ENCODE data around the gene PTGFRN.

Gene PTGFRN

DNA sequence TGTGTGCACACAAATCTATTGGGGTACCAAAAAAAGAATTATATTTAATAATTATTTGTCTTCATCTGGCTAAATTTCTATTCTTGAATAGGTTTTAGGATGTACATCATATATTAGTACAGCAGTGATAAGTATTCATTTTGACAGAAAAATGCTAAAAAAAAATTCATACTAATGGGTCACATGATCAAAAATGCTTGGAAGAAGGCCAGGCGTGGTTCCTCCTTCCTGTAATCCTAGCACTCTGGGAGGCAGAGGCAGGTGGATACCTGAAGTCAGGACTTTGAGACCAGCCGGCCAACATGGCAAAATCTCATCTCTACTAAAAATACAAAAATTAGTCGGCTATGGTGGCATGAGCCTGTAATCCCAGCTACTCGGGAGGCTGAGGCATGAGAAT, 26.9 kb upstream of the PTGFRN start:
- Histone ChIP-seq H3K9me3 (no peaks in the 10 kb centered on the region), H3K27me3 (no peaks in the 10 kb centered on the region), H3K27ac (no peak overlapping the region), H3K36me3 (no peaks in the 10 kb centered on the region), H3K4me1 (peaks cover 0 to 19% (median 8%) of the 10 kb centered on the region in 4 donors), H3K4me3 (no peak overlapping the region)
- DNase-seq, result no peak
- intact Hi-C loops (cut with DNase I; ENCODE audit: low total_unique reads), result no loop called here
- TF ChIP-seq, protein P1, sequence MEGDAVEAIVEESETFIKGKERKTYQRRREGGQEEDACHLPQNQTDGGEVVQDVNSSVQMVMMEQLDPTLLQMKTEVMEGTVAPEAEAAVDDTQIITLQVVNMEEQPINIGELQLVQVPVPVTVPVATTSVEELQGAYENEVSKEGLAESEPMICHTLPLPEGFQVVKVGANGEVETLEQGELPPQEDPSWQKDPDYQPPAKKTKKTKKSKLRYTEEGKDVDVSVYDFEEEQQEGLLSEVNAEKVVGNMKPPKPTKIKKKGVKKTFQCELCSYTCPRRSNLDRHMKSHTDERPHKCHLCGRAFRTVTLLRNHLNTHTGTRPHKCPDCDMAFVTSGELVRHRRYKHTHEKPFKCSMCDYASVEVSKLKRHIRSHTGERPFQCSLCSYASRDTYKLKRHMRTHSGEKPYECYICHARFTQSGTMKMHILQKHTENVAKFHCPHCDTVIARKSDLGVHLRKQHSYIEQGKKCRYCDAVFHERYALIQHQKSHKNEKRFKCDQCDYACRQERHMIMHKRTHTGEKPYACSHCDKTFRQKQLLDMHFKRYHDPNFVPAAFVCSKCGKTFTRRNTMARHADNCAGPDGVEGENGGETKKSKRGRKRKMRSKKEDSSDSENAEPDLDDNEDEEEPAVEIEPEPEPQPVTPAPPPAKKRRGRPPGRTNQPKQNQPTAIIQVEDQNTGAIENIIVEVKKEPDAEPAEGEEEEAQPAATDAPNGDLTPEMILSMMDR (IDR thresholded peaks at IDR 0.05), result no peak

DNA sequence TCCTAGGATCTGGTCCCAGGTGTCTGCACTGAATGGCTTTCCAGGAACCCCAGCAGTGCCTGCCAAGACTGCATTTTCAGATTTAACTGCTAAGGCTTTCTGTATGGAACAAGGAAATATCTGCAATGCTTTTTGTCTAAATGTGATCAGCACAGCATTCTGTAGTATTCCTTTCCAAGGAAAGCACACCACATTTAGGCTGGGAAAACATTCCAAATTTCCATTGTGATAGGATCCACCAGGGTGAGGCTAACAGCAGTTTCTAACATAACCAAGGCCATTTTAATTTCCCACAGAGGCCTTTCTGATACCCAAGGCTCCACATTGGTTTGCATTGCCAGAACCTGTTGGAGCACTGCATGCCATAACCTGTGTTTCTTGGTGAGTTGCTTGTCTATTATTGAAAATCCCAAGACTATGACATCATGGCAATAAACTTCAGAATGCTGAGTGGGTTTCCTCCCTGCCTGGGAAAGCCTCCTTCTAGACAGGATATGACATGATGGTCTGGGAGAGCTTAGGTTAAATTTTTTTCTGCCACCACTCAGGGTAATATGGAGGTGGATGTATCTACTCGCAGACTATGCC, 23.3 kb upstream of the PTGFRN start:
- H3K27me3 ChIP-seq, result no peaks in the 10 kb centered on the region
- H3K4me1 ChIP-seq, result peaks cover 0 to 5% (median 0%) of the 10 kb centered on the region in 4 donors
- H3K9me3 ChIP-seq, result no peaks in the 10 kb centered on the region
- DNase-seq, result no peak
- TF ChIP-seq, protein P1 (IDR thresholded peaks at IDR 0.05), result no peak
- H3K4me3 ChIP-seq, result no peak overlapping the region
- intact Hi-C loops (cut with DNase I; ENCODE audit: low total_unique reads), result no loop called here
- no peaks in the 10 kb centered on the region for H3K36me3 ChIP-seq
- no peak overlapping the region for H3K27ac ChIP-seq

DNA sequence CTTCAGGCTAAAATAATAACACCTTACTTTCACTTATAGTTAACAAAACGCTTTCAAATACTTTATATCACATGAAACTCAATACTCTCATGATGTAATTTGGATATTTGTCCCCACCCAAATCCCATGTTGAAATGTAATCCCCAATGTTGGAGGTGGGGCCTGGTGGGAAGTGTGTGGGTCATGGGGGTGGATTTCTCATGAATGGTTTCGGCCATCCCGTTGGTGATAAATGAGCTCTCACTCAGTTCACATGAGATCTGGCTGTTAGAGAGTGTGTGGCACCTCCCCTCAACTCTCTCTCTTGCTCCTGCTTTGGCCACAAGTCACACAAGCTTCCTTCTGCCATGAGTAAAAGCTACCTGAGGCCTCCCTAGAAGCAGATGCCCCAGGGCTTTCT, 22.5 kb upstream of the PTGFRN start:
- TF ChIP-seq, protein P1 (IDR thresholded peaks at IDR 0.05), result no peak
- no peak overlapping the region for H3K4me3 ChIP-seq
- H3K4me1 ChIP-seq, result peaks cover 0 to 5% (median 0%) of the 10 kb centered on the region in 4 donors
- H3K27ac ChIP-seq, result no peak overlapping the region
- intact Hi-C loops (cut with DNase I; ENCODE audit: low total_unique reads), result no loop called here
- DNase-seq, result no peak
- no peaks in the 10 kb centered on the region for H3K36me3 ChIP-seq
- H3K27me3 ChIP-seq, result no peaks in the 10 kb centered on the region
- H3K9me3 ChIP-seq, result no peaks in the 10 kb centered on the region

DNA sequence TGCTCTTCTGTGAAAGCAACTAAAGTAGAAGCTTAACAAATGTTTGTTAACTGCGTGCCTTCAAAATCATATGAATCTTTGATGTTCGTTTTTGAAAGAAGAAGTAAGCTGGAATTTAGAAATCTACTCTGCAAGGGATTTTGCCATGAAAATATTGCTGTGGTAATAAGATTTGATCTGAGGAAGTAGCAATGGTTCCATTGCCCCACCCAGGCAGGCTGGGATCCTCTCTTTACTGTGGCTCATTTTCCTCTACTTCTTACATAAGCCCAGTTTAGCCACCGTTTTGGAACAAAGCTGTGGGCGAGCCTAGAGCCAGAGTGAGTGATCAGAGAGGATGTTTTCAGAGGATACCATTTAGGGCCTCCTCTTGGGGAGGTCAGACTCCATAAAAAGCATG, 20.3 kb upstream of the PTGFRN start:
- H3K36me3 ChIP-seq, result no peaks in the 10 kb centered on the region
- peaks cover 0 to 5% (median 0%) of the 10 kb centered on the region in 4 donors for H3K4me1 ChIP-seq
- peaks cover 0 to 7% of the 10 kb centered on the region in 2 donors for H3K27me3 ChIP-seq
- H3K27ac ChIP-seq, result no peak overlapping the region
- no peaks in the 10 kb centered on the region for H3K9me3 ChIP-seq
- H3K4me3 ChIP-seq, result no peak overlapping the region
- intact Hi-C loops (cut with DNase I; ENCODE audit: low total_unique reads), result no loop called here
- peak in 1 of 2 donors; percentile 62 for DNase-seq
- TF ChIP-seq, protein P1 (IDR thresholded peaks at IDR 0.05), result no peak

DNA sequence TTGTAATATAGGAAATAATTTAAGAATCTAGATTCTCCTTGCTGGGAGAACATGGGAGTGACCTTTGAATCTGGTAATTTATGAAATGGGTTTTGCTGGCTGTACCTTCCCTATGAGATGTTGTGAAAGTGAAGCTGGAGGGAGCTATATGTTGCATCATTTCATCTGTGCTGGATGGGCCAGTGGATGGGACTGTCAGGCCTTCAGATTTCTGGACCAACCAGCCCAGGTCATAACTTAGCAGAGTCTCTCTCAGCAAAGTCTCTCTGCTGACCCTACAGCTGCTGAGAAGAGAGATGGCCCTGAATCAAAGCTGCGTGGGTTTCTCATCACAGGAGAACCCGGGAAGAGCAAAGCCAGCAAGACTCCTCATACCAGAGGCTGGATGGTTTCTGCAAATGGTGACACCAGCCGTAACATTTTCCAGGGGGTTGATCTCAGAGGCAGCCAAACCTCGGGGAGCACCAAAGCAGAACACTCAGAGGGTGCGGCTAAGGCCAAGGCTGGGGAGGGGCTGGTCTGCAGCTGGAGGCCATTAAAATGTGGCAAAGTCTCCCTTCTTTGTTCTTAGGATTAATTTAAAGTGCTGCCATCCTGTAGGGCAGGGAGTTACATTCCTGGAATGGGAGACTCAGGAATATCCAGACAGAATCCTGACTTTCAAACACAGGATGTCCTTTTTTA, 18.2 kb upstream of the PTGFRN start:
- Histone ChIP-seq H3K36me3 (no peaks in the 10 kb centered on the region), H3K27me3 (peaks cover 0 to 7% of the 10 kb centered on the region in 2 donors), H3K27ac (no peak overlapping the region), H3K4me1 (peaks cover 0 to under 1% (median 0%) of the 10 kb centered on the region in 4 donors), H3K9me3 (no peaks in the 10 kb centered on the region), H3K4me3 (no peak overlapping the region)
- intact Hi-C loops (cut with DNase I; ENCODE audit: low total_unique reads), result no loop called here
- TF ChIP-seq, protein P1 (IDR thresholded peaks at IDR 0.05), result no peak
- DNase-seq, result no peak

Measured in tibial artery (tissue), 4 donors.